ENCODE measurements around the gene TMEM179. TPM values are rescaled to one million over a fixed set of nuclear protein-coding genes. Genes with fewer than 3 reads are reported as not detected.

TMEM179 gene
- total RNA-seq, 3 donors from 2014 or later (not counting 1 experiment from before 2014, with no cell fraction given), result not detected

DNA sequence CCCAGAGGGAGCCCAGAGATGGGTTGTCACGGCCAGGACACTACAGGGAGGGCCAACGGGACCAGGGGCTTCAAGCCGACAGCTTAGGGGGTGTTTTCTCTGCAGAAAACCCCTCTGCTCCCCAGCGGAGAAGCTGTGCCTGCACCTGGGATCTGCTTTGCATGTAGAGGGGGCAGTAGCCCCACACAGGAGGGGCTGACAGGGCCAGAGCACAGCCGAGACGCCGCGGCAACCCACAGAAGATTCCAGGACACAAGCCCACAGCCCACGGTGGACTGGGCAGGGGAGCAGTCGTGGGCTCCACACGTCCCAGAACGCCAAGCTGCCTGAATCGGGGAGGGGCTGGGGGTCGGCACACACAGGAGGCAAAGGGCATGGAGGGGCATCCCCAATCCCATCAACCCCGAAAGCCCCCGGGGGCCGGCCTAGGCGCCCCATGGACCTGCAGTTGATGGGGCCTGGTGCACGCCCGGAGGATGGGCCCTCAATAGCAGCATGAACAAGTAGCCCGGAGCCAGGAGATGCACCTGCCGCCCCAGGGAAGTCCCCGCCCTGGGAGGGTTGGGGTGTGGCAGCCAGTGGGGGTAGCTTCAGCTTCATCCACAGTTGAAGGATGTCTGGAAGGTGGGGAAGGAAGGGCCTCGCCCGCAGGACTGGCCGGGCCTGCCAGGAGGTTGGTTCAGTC is 30.5 kb upstream of the TMEM179 start:
- H3K4me1 Mint-ChIP-seq, result no peaks in the 10 kb centered on the region
- Histone ChIP-seq H3K4me1 (ENCODE audit: control insufficient read depth, insufficient read depth, low read length) (peaks cover 2% of the 10 kb centered on the region), H3K9me3 (ENCODE audit: control insufficient read depth, insufficient read depth, low read length) (no peaks in the 10 kb centered on the region), H3K27ac (ENCODE audit: low read length) (no peak overlapping the region), H3K27me3 (ENCODE audit: control insufficient read depth, insufficient read depth, low read length) (no peaks in the 10 kb centered on the region), H3K36me3 (ENCODE audit: control insufficient read depth, insufficient read depth, low read length) (no peaks in the 10 kb centered on the region), H3K4me3 (ENCODE audit: low read length) (no peak overlapping the region)
- TF ChIP-seq, protein P1, sequence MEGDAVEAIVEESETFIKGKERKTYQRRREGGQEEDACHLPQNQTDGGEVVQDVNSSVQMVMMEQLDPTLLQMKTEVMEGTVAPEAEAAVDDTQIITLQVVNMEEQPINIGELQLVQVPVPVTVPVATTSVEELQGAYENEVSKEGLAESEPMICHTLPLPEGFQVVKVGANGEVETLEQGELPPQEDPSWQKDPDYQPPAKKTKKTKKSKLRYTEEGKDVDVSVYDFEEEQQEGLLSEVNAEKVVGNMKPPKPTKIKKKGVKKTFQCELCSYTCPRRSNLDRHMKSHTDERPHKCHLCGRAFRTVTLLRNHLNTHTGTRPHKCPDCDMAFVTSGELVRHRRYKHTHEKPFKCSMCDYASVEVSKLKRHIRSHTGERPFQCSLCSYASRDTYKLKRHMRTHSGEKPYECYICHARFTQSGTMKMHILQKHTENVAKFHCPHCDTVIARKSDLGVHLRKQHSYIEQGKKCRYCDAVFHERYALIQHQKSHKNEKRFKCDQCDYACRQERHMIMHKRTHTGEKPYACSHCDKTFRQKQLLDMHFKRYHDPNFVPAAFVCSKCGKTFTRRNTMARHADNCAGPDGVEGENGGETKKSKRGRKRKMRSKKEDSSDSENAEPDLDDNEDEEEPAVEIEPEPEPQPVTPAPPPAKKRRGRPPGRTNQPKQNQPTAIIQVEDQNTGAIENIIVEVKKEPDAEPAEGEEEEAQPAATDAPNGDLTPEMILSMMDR (IDR thresholded peaks at IDR 0.05), result no peak
- ATAC-seq (no peak), DNase-seq (no peak)
- intact Hi-C loops (cut with micrococcal nuclease), result no loop called here
- 82% methylated on average over 26 of the region's 26 CpGs for WGBS (ENCODE audit: insufficient coverage)
- no peak overlapping the region for H3K27ac Mint-ChIP-seq
- peaks cover 5 to 17% of the 10 kb centered on the region in 2 donors for H3K27me3 Mint-ChIP-seq (ENCODE audit: low read depth in 2 of 2)
- H3K36me3 Mint-ChIP-seq, result no peaks in the 10 kb centered on the region
- no peak overlapping the region for H3K4me3 Mint-ChIP-seq
- no peaks in the 10 kb centered on the region for H3K9me3 Mint-ChIP-seq

DNA sequence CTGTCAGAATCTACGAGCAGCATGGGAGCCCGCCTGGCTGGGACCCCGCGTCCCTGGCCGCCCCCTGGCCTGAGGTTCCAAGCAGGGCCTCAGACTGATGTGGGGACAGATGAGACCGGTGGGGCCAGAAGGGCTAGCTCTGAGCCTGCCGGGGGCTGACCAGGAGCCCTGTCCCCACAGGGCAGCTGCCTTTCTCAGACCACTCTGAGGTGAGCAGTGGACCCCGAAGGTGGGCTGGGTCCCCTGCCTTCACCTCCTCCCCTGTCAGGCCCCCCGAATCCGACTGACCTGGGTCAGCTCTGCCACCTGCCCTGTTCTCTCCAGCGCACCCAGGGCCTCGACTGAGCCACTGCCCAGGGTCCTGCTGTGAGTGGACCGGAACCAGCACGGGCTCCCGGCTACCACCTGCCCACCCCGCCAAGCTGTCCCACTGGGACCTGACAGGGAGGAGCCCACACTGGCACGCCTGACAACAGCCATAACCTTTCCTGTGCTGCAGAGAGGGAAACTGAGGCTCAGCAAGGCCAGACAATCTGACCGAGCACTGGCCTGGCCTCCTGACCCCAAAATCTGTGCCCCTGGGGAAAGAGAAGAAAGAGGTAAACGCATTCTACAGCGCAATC is 29.7 kb upstream of the TMEM179 start:
- Histone ChIP-seq H3K4me3 (ENCODE audit: low read length) (no peak overlapping the region), H3K9me3 (ENCODE audit: control insufficient read depth, insufficient read depth, low read length) (peaks cover 3% of the 10 kb centered on the region), H3K27me3 (ENCODE audit: control insufficient read depth, insufficient read depth, low read length) (no peaks in the 10 kb centered on the region), H3K27ac (ENCODE audit: low read length) (no peak overlapping the region), H3K4me1 (ENCODE audit: control insufficient read depth, insufficient read depth, low read length) (no peaks in the 10 kb centered on the region), H3K36me3 (ENCODE audit: control insufficient read depth, insufficient read depth, low read length) (no peaks in the 10 kb centered on the region)
- Mint-ChIP-seq H3K27me3 (ENCODE audit: low read depth in 2 of 2) (peaks cover 3 to 21% of the 10 kb centered on the region in 2 donors), H3K4me3 (no peak overlapping the region), H3K36me3 (no peaks in the 10 kb centered on the region), H3K4me1 (no peaks in the 10 kb centered on the region), H3K9me3 (no peaks in the 10 kb centered on the region), H3K27ac (no peak overlapping the region)
- DNase-seq (no peak), ATAC-seq (no peak)
- intact Hi-C loops (cut with micrococcal nuclease), result no loop called here
- TF ChIP-seq, protein P1 (IDR thresholded peaks at IDR 0.05), result no peak
- WGBS (ENCODE audit: insufficient coverage), result 88% methylated on average over 20 of the region's 20 CpGs

DNA sequence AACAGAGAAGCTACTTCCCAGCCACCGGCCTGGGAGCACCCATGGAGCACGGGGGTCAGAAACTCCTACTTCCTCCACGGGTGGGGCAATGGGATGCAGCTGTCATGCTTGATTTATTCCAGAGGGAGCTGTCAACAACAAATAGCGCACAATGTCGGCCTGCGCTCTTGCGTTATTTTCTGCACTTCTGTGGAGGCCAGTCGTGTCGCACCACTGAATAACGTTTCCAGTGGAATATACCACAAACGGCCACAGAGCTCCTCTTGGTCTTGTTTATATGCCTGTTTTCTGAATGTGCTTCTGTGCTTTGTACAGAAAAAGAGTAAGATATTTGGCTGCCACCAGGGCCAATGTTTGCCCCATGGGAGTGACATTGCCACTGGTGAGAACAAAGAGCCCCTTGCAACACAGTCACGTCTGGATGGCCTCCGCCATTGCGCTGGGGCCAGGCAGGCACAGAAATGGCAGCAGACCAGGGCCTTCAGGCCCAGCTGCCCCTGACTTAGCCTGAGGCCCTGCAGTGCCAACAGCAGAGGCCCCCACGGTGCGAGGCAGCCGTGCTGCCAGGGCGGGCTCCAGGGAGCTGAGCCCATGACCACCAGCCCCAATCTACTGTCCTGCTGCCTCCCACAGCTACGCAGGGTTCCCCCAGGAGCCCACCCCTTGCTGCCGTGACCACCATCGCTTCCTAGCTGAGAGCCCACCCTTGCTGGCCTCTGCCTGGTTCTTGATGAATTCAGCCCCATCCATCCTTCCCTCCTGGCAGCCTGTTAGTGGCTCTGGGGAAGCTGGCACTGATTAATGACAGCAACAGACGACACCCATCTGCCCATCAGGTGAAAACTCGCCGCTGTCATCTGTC is 28.9 kb upstream of the TMEM179 start:
- TF ChIP-seq, protein P1 (IDR thresholded peaks at IDR 0.05), result no peak
- Histone ChIP-seq H3K27ac (ENCODE audit: low read length) (no peak overlapping the region), H3K36me3 (ENCODE audit: control insufficient read depth, insufficient read depth, low read length) (no peaks in the 10 kb centered on the region), H3K4me3 (ENCODE audit: low read length) (no peak overlapping the region), H3K9me3 (ENCODE audit: control insufficient read depth, insufficient read depth, low read length) (peaks cover 6% of the 10 kb centered on the region), H3K27me3 (ENCODE audit: control insufficient read depth, insufficient read depth, low read length) (no peaks in the 10 kb centered on the region), H3K4me1 (ENCODE audit: control insufficient read depth, insufficient read depth, low read length) (no peaks in the 10 kb centered on the region)
- 81% methylated on average over 24 of the region's 24 CpGs for WGBS (ENCODE audit: insufficient coverage)
- Mint-ChIP-seq H3K4me3 (no peak overlapping the region), H3K36me3 (no peaks in the 10 kb centered on the region), H3K27ac (no peak overlapping the region), H3K9me3 (peaks cover 0 to 3% of the 10 kb centered on the region in 2 donors), H3K4me1 (no peaks in the 10 kb centered on the region), H3K27me3 (ENCODE audit: low read depth in 2 of 2) (peaks cover 3 to 16% of the 10 kb centered on the region in 2 donors)
- intact Hi-C loops (cut with micrococcal nuclease), result no loop called here
- no peak for DNase-seq
- no peak for ATAC-seq

All from natural killer cell (primary cell).